ENCODE results near the gene PDRG1.

- TF ChIP-seq CTCF (IDR thresholded peaks at IDR 0.05), result no peak
- TF ChIP-seq ZBTB33 (IDR thresholded peaks at IDR 0.05; ENCODE audit: borderline replicate concordance, low read depth), result no peak
- TF ChIP-seq REST (IDR thresholded peaks at IDR 0.05; ENCODE audit: low read depth, low read length), result no peak
- TF ChIP-seq SMC3 (IDR thresholded peaks at IDR 0.05; ENCODE audit: low read depth, low read length), result no peak
- no peak for TF ChIP-seq PBX3 (IDR thresholded peaks at IDR 0.05)
- TF ChIP-seq EP300 (IDR thresholded peaks at IDR 0.05; ENCODE audit: borderline replicate concordance in 1 of 2, low read depth in 1 of 2, low read length in 1 of 2), result no peak
- no peak for TF ChIP-seq EZH2phosphoT487 (IDR thresholded peaks at IDR 0.05; ENCODE audit: borderline replicate concordance, low read depth)
- TF ChIP-seq TAF1 (IDR thresholded peaks at IDR 0.05; ENCODE audit: borderline replicate concordance, low read depth, low read length), result no peak
- no peak for TF ChIP-seq NRF1 (IDR thresholded peaks at IDR 0.05; ENCODE audit: low read depth, low read length)
- no peak for TF ChIP-seq JUND (IDR thresholded peaks at IDR 0.05)
- no peak for TF ChIP-seq POLR2AphosphoS5 (IDR thresholded peaks at IDR 0.05; ENCODE audit: low read depth, low read length)
Observed at GRCh38 chr20:31979713-31980426, 28.0 kb upstream of the PDRG1 start.

Data from SK-N-SH (cell line).